GM10266 (cell line): ENCODE data around the gene RBFOX2.

Source experiments
- DNase-seq: peaks from one replicate; pipeline ENCODE4 v3.0.0; 2012; ENCODE audit errors: extremely low spot score
- CTCF ChIP-seq: IDR thresholded peaks from 2 replicates; pipeline ENCODE4 v1.5.1; 2012; ENCODE audit warnings: mild to moderate bottlenecking, low read depth; ENCODE audit not compliant: control insufficient read depth, insufficient read depth; ENCODE audit errors: missing control alignments

Gene RBFOX2

DNA sequence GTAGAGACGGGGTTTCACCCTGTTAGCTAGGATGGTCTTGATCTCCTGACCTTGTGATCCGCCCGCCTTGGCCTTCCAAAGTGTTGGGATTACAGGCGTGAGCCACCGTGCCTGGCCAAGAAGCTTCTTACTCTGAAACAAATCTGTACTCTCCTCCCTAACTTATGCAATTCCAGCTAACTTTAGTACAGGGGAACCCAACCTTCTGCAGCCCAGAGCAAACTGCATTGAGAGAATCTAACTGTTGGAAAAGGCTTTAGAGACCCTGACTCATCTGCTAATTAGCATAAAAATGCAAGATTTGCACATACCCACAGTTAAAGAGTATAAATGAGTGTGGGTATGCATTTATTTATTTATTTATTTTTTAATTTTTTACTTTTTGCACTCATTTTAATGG is 246.1 kb downstream of the RBFOX2 start:
- no peak for TF ChIP-seq CTCF
- no peak for DNase-seq

GRCh38 chr22:35781898-35782297 is 246.7 kb downstream of the RBFOX2 start:
- no peak for DNase-seq
- TF ChIP-seq CTCF: no peak

GRCh38 chr22:35777335-35777975 is 251.2 kb downstream of the RBFOX2 start:
- no peak for DNase-seq
- no peak for TF ChIP-seq CTCF

DNA sequence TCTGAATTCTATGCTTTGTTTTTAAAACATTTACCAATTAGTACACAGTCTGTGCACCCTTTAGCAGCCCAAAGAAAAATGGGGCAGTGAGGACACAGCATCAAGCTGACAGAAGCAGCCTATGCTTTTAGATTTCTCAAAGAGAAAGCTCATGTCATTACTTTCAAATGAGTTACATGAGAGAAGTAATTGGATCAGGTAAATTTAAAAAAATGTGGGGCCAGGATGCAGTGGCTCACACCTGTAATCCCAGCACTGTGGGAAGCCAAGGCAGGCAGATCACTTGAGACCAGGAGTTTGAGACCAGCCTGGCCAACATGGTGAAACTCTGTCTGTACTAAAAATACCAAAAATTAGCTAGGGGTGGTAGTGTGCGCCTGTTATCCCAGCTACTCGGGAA is 253.3 kb downstream of the RBFOX2 start:
- no peak for DNase-seq
- no peak for TF ChIP-seq CTCF

DNA sequence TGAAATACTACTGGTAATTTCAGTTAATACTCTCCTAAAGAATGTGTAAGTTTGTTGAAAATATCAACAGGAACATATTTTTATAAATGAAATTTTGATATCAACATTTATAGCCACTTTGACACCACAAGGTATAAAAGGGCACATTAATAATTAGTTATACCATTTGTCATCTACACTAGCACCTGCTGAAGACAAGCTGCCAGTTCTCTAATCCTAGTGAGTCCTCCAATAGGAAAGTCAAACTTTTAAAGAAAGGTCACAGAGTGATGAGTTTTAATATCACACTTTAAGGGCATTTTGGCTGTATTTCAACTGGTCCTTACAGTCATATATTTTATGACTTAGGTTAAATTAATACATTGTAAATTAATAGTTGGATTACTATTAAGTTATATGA is 258.6 kb downstream of the RBFOX2 start:
- no peak for TF ChIP-seq CTCF
- no peak for DNase-seq

- no peak for DNase-seq
- TF ChIP-seq CTCF: no peak
These were observed 261.7 kb downstream of the RBFOX2 start for GRCh38 chr22:35766654-35767580.

DNA sequence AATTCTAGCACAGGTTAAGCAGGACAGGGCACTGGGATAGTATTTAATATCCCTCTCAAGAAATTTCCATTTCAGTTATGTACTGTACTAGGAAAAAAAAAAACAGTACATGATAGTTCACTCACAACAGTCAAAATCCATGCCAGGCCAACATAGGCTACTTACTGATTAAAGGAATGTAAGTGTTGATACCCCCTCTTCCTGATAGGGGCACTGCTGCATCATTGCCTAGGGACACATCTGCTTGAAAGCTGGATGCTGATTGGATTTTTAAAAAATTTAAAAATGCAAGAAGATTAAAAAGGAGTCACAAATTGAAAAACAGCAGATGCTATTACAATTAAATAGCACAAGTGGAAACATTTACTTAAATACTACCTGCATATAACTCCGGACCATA is 267.6 kb downstream of the RBFOX2 start:
- no peak for DNase-seq
- TF ChIP-seq CTCF: no peak
